Measurements from ENCODE around the gene SEC24D. TPM values are rescaled to one million over a fixed set of nuclear protein-coding genes. Genes with fewer than 3 reads are reported as not detected.

Gene SEC24D
- total and polyA plus RNA-seq, 5 donors from 2014 or later, result 15.9 to 38.3 (median 16.2) TPM

DNA sequence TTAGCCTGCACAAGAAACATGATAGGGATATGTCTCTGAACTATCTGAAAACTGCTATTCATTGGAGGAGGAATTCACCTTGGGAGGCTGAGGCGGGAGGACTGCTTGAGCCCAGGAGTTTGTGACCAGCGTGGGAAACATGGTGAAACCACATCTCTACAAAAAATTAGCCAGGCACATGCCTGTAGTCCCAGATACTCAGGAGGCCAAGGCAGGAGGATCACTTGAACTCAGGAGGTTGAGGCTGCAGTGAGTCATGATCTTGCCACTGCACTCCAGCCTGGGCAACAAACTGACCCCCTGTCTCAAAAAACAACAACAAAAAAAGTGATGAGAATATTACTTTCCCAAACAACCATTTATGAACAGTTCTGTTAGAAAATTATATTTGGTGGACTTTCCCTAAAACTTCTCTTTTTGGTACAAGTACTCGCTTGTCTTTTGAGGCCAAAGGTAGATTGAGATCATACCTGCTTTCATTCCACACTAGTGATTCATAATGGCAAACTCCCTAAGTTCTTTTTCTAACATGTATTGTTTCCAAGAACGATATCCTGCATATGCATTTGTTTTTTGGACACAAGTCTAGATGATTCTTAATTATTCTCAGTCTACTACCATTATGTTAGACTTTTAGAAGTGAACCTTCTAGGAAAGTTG, 117.3 kb downstream of the SEC24D start:
- DNase-seq, result no peak
- peaks cover 0 to 5% (median 2%) of the 10 kb centered on the region in 4 donors for H3K4me1 Mint-ChIP-seq
- no peaks in the 10 kb centered on the region for H3K9me3 Mint-ChIP-seq
- H3K36me3 Mint-ChIP-seq, result peaks cover 8% of the 10 kb centered on the region
- Histone ChIP-seq H3K27ac (ENCODE audit: insufficient read depth, low read length, poor library complexity, severe bottlenecking) (no peak overlapping the region), H3K36me3 (ENCODE audit: control insufficient read depth, insufficient read depth, low read length) (peaks cover 9% of the 10 kb centered on the region), H3K9me3 (ENCODE audit: control insufficient read depth in 2 of 2, low read length in 2 of 2) (no peaks in the 10 kb centered on the region), H3K4me3 (ENCODE audit: low read depth, low read length) (no peak overlapping the region), H3K4me1 (ENCODE audit: control insufficient read depth, insufficient read depth, low read length, poor library complexity, severe bottlenecking) (no peaks in the 10 kb centered on the region), H3K27me3 (ENCODE audit: control insufficient read depth, insufficient read depth, low read length) (no peaks in the 10 kb centered on the region)
- ATAC-seq (ENCODE audit: low read depth in 2 of 2), result no peak
- H3K4me3 Mint-ChIP-seq, result no peak overlapping the region
- no peaks in the 10 kb centered on the region for H3K27me3 Mint-ChIP-seq
- no peak overlapping the region for H3K27ac Mint-ChIP-seq

DNA sequence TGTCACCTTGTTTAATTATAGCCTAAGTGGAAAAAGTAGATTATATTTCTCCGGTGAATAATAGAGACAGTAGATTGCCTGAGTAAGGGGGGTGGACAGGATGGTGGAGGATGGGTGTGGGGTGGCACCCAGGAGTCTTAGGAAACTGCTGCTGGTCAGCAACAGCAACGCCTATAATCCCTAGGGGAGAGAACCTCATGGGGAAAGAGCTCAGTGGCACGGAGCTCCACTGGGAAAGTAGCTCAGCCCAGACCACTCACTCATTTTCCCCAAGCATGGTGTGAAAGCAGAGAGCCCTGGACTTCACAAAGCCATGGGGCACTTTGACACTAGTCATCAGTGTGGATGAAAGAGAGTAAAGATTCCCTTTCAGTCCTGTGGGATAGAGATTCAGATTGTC, 119.6 kb downstream of the SEC24D start:
- H3K4me3 Mint-ChIP-seq, result no peak overlapping the region
- no peaks in the 10 kb centered on the region for H3K27me3 ChIP-seq (ENCODE audit: control insufficient read depth, insufficient read depth, low read length)
- H3K27ac Mint-ChIP-seq, result peak overlapping the region in 1 of 3 donors; percentile 51

DNA sequence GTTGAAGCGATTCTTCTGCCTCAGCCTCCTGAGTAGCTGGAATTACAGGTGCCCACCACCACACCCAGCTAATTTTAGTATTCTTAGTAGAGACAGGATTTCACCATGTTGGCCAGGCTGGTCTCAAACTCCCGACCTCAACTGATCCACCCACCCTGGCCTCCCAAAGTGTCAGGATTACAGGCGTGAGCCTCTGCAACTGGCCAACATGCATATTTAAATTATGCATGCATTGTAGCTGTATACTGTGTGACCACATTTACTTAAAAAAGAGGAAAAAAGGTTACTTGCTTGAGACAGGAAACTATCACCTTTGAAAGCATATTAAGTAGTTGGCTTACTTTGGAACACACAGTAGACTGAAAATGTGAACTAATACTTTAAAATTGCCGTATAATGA, 121.2 kb downstream of the SEC24D start:
- Histone ChIP-seq H3K4me1 (ENCODE audit: control insufficient read depth, insufficient read depth, low read length, poor library complexity, severe bottlenecking) (no peaks in the 10 kb centered on the region), H3K36me3 (ENCODE audit: control insufficient read depth, insufficient read depth, low read length) (peaks cover 28% of the 10 kb centered on the region), H3K27me3 (ENCODE audit: control insufficient read depth, insufficient read depth, low read length) (no peaks in the 10 kb centered on the region), H3K4me3 (ENCODE audit: low read depth, low read length) (no peak overlapping the region), H3K9me3 (ENCODE audit: control insufficient read depth in 2 of 2, low read length in 2 of 2) (no peaks in the 10 kb centered on the region), H3K27ac (ENCODE audit: insufficient read depth, low read length, poor library complexity, severe bottlenecking) (no peak overlapping the region)
- Mint-ChIP-seq H3K27ac (no peak overlapping the region), H3K36me3 (peaks cover 28% of the 10 kb centered on the region), H3K4me1 (peaks cover 0 to 8% (median 4%) of the 10 kb centered on the region in 4 donors), H3K4me3 (no peak overlapping the region), H3K9me3 (no peaks in the 10 kb centered on the region), H3K27me3 (no peaks in the 10 kb centered on the region)
- no peak for ATAC-seq (ENCODE audit: low read depth in 2 of 2)
- DNase-seq, result no peak

More for the DNA sequence above, 119.6 kb downstream of the SEC24D start:
- H3K27ac ChIP-seq (ENCODE audit: insufficient read depth, low read length, poor library complexity, severe bottlenecking), result no peak overlapping the region
- peaks cover 16% of the 10 kb centered on the region for H3K36me3 ChIP-seq (ENCODE audit: control insufficient read depth, insufficient read depth, low read length)
- H3K9me3 ChIP-seq (ENCODE audit: control insufficient read depth in 2 of 2, low read length in 2 of 2), result no peaks in the 10 kb centered on the region
- H3K4me3 ChIP-seq (ENCODE audit: low read depth, low read length), result no peak overlapping the region
- Mint-ChIP-seq H3K36me3 (peaks cover 16% of the 10 kb centered on the region), H3K27me3 (no peaks in the 10 kb centered on the region), H3K9me3 (no peaks in the 10 kb centered on the region), H3K4me1 (peaks cover 0 to 8% (median 3%) of the 10 kb centered on the region in 4 donors)
- H3K4me1 ChIP-seq (ENCODE audit: control insufficient read depth, insufficient read depth, low read length, poor library complexity, severe bottlenecking), result no peaks in the 10 kb centered on the region
- DNase-seq (no peak), ATAC-seq (ENCODE audit: low read depth in 2 of 2) (no peak)

DNA sequence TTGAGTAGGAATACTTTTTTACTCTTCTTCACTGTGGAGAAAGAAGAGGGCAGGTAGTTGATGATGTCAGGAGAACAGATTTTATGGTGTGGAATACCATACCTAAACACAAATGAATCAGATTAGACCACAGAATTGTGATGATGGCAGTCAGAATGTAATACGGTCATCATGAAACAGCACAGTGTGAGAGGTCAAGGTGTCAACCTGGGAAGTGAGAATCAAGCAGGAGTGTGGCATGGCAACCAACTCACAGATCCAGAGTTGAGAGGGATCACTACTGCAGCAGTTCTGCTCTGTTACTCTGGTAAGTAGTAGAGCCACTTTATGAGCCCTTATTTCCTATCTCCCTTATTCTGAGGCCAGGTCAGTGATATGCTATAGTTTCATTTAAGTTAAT, 123.1 kb downstream of the SEC24D start:
- no peaks in the 10 kb centered on the region for H3K27me3 Mint-ChIP-seq
- H3K9me3 Mint-ChIP-seq, result no peaks in the 10 kb centered on the region
- Histone ChIP-seq H3K4me1 (ENCODE audit: control insufficient read depth, insufficient read depth, low read length, poor library complexity, severe bottlenecking) (no peaks in the 10 kb centered on the region), H3K9me3 (ENCODE audit: control insufficient read depth in 2 of 2, low read length in 2 of 2) (no peaks in the 10 kb centered on the region), H3K4me3 (ENCODE audit: low read depth, low read length) (no peak overlapping the region), H3K36me3 (ENCODE audit: control insufficient read depth, insufficient read depth, low read length) (peaks cover 45% of the 10 kb centered on the region), H3K27ac (ENCODE audit: insufficient read depth, low read length, poor library complexity, severe bottlenecking) (no peak overlapping the region), H3K27me3 (ENCODE audit: control insufficient read depth, insufficient read depth, low read length) (no peaks in the 10 kb centered on the region)
- no peak overlapping the region for H3K4me3 Mint-ChIP-seq
- peak overlapping the region; percentile 9 to 87 (median 31) for H3K27ac Mint-ChIP-seq
- ATAC-seq (ENCODE audit: low read depth in 2 of 2) (no peak), DNase-seq (no peak)
- peaks cover 2 to 19% (median 5%) of the 10 kb centered on the region in 4 donors for H3K4me1 Mint-ChIP-seq
- H3K36me3 Mint-ChIP-seq, result peaks cover 31% of the 10 kb centered on the region

DNA sequence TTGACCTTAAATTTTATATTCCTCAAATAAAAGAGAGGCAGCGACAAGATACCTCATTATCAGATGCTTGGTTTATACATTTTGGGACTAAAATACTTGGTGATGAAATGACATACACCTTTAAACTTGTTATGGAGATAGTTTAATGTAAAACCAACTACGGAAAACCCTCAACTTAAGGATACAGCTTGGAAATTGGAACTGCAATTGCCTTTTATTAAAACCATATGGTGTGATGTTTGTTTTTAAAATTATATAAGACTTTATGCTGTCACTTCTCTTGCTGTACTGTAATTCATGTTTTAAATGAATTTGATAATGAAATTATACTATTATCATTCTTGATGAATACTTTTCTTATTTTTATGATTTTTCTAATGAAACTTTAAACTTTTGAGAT, 124.9 kb downstream of the SEC24D start:
- Mint-ChIP-seq H3K4me1 (peaks cover 2 to 24% (median 6%) of the 10 kb centered on the region in 4 donors), H3K9me3 (no peaks in the 10 kb centered on the region), H3K4me3 (no peak overlapping the region), H3K27me3 (no peaks in the 10 kb centered on the region), H3K36me3 (peaks cover 43% of the 10 kb centered on the region), H3K27ac (no peak overlapping the region)
- no peak overlapping the region for H3K27ac ChIP-seq (ENCODE audit: insufficient read depth, low read length, poor library complexity, severe bottlenecking)
- no peaks in the 10 kb centered on the region for H3K27me3 ChIP-seq (ENCODE audit: control insufficient read depth, insufficient read depth, low read length)
- peaks cover 59% of the 10 kb centered on the region for H3K36me3 ChIP-seq (ENCODE audit: control insufficient read depth, insufficient read depth, low read length)
- no peaks in the 10 kb centered on the region for H3K4me1 ChIP-seq (ENCODE audit: control insufficient read depth, insufficient read depth, low read length, poor library complexity, severe bottlenecking)
- ATAC-seq (ENCODE audit: low read depth in 2 of 2) (no peak), DNase-seq (no peak)
- no peak overlapping the region for H3K4me3 ChIP-seq (ENCODE audit: low read depth, low read length)
- no peaks in the 10 kb centered on the region for H3K9me3 ChIP-seq (ENCODE audit: control insufficient read depth in 2 of 2, low read length in 2 of 2)

- no peak for ATAC-seq (ENCODE audit: low read depth in 2 of 2)
- Mint-ChIP-seq H3K9me3 (no peaks in the 10 kb centered on the region), H3K36me3 (peaks cover 48% of the 10 kb centered on the region)
These were observed 132.8 kb downstream of the SEC24D start for GRCh38 chr4:118703118-118703517.

DNA sequence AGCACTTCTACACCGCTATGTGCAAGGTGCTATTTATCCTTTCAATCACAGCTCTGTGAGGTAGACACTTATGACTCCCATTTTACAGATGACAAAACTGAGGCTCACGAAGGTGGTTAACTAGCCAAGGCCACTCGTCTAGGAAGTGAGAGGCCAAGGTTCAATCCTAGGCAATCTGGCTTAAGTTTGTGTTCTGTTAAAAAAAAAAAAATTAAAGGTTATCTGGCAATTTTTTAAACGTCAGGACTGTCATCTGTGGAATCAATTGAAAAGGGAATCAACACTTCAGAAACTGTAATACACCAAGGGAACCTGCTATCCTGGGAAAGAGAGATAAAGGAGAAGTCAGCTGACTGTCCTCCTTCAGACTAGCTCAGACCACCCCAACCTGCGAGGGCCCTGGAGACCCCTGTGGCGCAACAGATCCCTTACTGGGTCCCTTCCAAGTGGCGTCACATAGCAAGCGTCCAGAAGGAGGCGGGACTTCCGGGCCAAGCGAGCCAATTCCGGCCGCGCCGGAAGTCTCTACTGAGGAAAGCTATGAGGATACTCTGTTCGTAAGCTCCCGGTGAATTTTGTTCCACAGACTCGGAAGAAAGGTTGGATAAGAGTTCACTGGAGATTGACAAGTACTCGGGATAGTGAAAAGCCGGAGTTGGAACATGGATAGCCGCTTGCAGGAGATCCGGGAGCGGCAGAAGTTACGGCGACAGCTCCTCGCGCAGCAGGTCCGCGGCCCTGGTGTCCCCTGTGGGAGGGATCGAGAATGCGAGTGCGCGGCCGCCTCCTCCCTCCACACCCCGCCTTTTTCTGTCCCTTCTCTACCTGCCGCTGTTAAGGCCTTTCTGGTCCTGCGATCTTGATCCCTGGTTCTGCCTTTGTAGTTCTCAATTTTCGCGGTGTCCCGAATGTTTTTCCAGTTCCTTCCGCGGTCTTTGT, 150.8 kb downstream of the SEC24D start, which contains the start of gene METTL14:
Gene METTL14 (plus strand): TSS at position 520 of the 939 bp plus-strand sequence. CDS start 143 bp downstream, at position 663.
- ATAC-seq (ENCODE audit: low read depth in 2 of 2), result peak; percentile 93 to 94
- H3K27me3 Mint-ChIP-seq, result peaks cover 12% of the 10 kb centered on the region
- peaks cover 10% of the 10 kb centered on the region for H3K36me3 Mint-ChIP-seq
- peaks cover 0 to 2% (median 0%) of the 10 kb centered on the region in 7 donors for H3K9me3 Mint-ChIP-seq
- Histone ChIP-seq H3K4me1 (ENCODE audit: control insufficient read depth, insufficient read depth, low read length, poor library complexity, severe bottlenecking) (peaks cover 19% of the 10 kb centered on the region), H3K36me3 (ENCODE audit: control insufficient read depth, insufficient read depth, low read length) (peaks cover 19% of the 10 kb centered on the region), H3K9me3 (ENCODE audit: control insufficient read depth in 2 of 2, low read length in 2 of 2) (no peaks in the 10 kb centered on the region), H3K27ac (ENCODE audit: insufficient read depth, low read length, poor library complexity, severe bottlenecking) (peak within 1 kb of the TSS; percentile 85), H3K27me3 (ENCODE audit: control insufficient read depth, insufficient read depth, low read length) (no peaks in the 10 kb centered on the region), H3K4me3 (ENCODE audit: low read depth, low read length) (peak within 1 kb of the TSS; percentile 99)
- H3K27ac Mint-ChIP-seq, result peak within 1 kb of the TSS; percentile 95 to 99 (median 98)
- peak within 1 kb of the TSS; percentile 93 to 98 (median 98) for H3K4me3 Mint-ChIP-seq
- DNase-seq, result peak; percentile 79 to 92 (median 85)
- peaks cover 9 to 34% (median 25%) of the 10 kb centered on the region in 4 donors for H3K4me1 Mint-ChIP-seq

More at GRCh38 chr4:118703118-118703517, 132.8 kb downstream of the SEC24D start:
- H3K36me3 ChIP-seq (ENCODE audit: control insufficient read depth, insufficient read depth, low read length), result peaks cover 87% of the 10 kb centered on the region
- H3K4me1 Mint-ChIP-seq, result peaks cover 0 to 9% (median 3%) of the 10 kb centered on the region in 4 donors
- no peak overlapping the region for H3K4me3 Mint-ChIP-seq
- H3K4me3 ChIP-seq (ENCODE audit: low read depth, low read length), result no peak overlapping the region
- no peaks in the 10 kb centered on the region for H3K9me3 ChIP-seq (ENCODE audit: control insufficient read depth in 2 of 2, low read length in 2 of 2)
- H3K27me3 Mint-ChIP-seq, result no peaks in the 10 kb centered on the region
- no peak overlapping the region for H3K27ac Mint-ChIP-seq
- H3K4me1 ChIP-seq (ENCODE audit: control insufficient read depth, insufficient read depth, low read length, poor library complexity, severe bottlenecking), result no peaks in the 10 kb centered on the region
- no peak overlapping the region for H3K27ac ChIP-seq (ENCODE audit: insufficient read depth, low read length, poor library complexity, severe bottlenecking)
- no peak for DNase-seq
- no peaks in the 10 kb centered on the region for H3K27me3 ChIP-seq (ENCODE audit: control insufficient read depth, insufficient read depth, low read length)
